ENCODE measurements around the gene CABP7.

Gene CABP7

GRCh38 chr22:29719899-29720645 is at the start of gene CABP7:
TSS of gene CABP7 (plus strand) at chr22:29720003. CDS start at chr22:29720425, 422 bp downstream.
- peaks cover 98% of the 10 kb centered on the region for H3K27me3 ChIP-seq
- H3K9me3 ChIP-seq, result no peaks in the 10 kb centered on the region
- no peaks in the 10 kb centered on the region for H3K36me3 ChIP-seq
- peaks cover 0 to 8% of the 10 kb centered on the region in 2 experiments for H3K4me1 ChIP-seq (ENCODE audit: control insufficient read depth in 1 of 2, insufficient read depth in 1 of 2, low read depth in 1 of 2, low read length in 1 of 2)
- no peak within 1 kb of the TSS for H3K27ac ChIP-seq
- no peak within 1 kb of the TSS for H3K4me3 ChIP-seq (ENCODE audit: low read depth in 1 of 2, low read length in 1 of 2)
- TF ChIP-seq, protein P1, sequence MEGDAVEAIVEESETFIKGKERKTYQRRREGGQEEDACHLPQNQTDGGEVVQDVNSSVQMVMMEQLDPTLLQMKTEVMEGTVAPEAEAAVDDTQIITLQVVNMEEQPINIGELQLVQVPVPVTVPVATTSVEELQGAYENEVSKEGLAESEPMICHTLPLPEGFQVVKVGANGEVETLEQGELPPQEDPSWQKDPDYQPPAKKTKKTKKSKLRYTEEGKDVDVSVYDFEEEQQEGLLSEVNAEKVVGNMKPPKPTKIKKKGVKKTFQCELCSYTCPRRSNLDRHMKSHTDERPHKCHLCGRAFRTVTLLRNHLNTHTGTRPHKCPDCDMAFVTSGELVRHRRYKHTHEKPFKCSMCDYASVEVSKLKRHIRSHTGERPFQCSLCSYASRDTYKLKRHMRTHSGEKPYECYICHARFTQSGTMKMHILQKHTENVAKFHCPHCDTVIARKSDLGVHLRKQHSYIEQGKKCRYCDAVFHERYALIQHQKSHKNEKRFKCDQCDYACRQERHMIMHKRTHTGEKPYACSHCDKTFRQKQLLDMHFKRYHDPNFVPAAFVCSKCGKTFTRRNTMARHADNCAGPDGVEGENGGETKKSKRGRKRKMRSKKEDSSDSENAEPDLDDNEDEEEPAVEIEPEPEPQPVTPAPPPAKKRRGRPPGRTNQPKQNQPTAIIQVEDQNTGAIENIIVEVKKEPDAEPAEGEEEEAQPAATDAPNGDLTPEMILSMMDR (IDR thresholded peaks at IDR 0.05), result no peak

GRCh38 chr22:29670626-29671025 is 49.2 kb upstream of the CABP7 start:
- H3K4me3 ChIP-seq (ENCODE audit: low read depth in 1 of 2, low read length in 1 of 2), result no peak overlapping the region
- peaks cover 64% of the 10 kb centered on the region for H3K36me3 ChIP-seq
- H3K27me3 ChIP-seq, result no peaks in the 10 kb centered on the region
- no peaks in the 10 kb centered on the region for H3K9me3 ChIP-seq
- no peaks in the 10 kb centered on the region for H3K4me1 ChIP-seq (ENCODE audit: control insufficient read depth in 1 of 2, insufficient read depth in 1 of 2, low read depth in 1 of 2, low read length in 1 of 2)
- no peak overlapping the region for H3K27ac ChIP-seq
- TF ChIP-seq, protein P1 (IDR thresholded peaks at IDR 0.05), result no peak

- no peak overlapping the region for H3K27ac ChIP-seq
- H3K4me1 ChIP-seq (ENCODE audit: control insufficient read depth in 1 of 2, insufficient read depth in 1 of 2, low read depth in 1 of 2, low read length in 1 of 2), result no peaks in the 10 kb centered on the region
- no peaks in the 10 kb centered on the region for H3K27me3 ChIP-seq
- no peak overlapping the region for H3K4me3 ChIP-seq (ENCODE audit: low read depth in 1 of 2, low read length in 1 of 2)
- H3K9me3 ChIP-seq, result no peaks in the 10 kb centered on the region
- TF ChIP-seq, protein P1 (IDR thresholded peaks at IDR 0.05), result no peak
- peaks cover 84% of the 10 kb centered on the region for H3K36me3 ChIP-seq
These were observed 46.3 kb upstream of the CABP7 start for GRCh38 chr22:29673361-29674066.

DNA sequence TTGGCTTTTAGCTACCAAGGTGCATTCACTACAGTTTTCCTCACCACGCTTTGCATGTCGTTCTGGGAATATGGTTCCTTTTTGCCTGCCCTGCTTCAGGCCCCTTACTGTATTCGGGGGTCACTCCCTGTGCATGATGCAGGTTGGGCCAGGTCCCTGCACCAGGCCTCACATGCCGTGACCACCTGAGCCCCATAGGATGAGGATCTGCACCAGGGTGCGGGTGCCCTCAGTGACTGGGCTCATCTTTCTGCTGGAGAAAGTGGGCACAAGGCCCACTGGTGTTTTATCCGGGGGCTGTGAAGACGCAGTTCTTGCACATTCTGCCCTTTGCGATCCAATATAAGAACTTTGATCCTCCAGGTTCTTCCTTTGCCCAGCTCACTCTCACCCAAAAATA is 45.7 kb upstream of the CABP7 start:
- Histone ChIP-seq H3K4me3 (ENCODE audit: low read depth in 1 of 2, low read length in 1 of 2) (no peak overlapping the region), H3K27me3 (no peaks in the 10 kb centered on the region), H3K27ac (no peak overlapping the region), H3K4me1 (ENCODE audit: control insufficient read depth in 1 of 2, insufficient read depth in 1 of 2, low read depth in 1 of 2, low read length in 1 of 2) (no peaks in the 10 kb centered on the region), H3K9me3 (no peaks in the 10 kb centered on the region), H3K36me3 (peaks cover 84% of the 10 kb centered on the region)
- TF ChIP-seq, protein P1 (IDR thresholded peaks at IDR 0.05), result no peak

DNA sequence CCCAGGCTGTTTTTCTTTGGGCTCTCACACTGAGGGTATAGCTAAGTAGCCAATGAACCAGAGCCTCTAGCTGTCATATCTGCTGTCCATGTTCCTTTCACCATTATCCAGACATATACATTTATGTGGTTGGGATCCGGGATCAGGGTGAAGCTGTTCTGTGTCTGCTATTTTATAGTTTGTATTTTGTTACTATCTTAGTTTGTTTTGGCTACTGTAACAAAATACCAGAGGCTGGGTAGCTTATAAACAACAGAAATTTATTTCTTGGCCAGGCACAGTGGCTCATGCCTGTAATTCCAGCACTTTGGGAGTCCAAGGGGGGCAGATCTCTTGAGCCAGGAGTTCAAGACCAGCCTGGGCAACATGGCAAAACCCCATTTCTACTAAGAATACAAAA is 40.5 kb upstream of the CABP7 start:
- Histone ChIP-seq H3K27me3 (no peaks in the 10 kb centered on the region), H3K27ac (no peak overlapping the region), H3K4me3 (ENCODE audit: low read depth in 1 of 2, low read length in 1 of 2) (no peak overlapping the region), H3K4me1 (ENCODE audit: control insufficient read depth in 1 of 2, insufficient read depth in 1 of 2, low read depth in 1 of 2, low read length in 1 of 2) (no peaks in the 10 kb centered on the region), H3K9me3 (no peaks in the 10 kb centered on the region), H3K36me3 (peaks cover 91% of the 10 kb centered on the region)
- TF ChIP-seq, protein P1 (IDR thresholded peaks at IDR 0.05), result no peak

Measured in neutrophil (primary cell).